ENCODE measurements around the gene TANGO2. TPM values are rescaled to one million over a fixed set of nuclear protein-coding genes. Genes with fewer than 3 reads are reported as not detected.

The TANGO2 gene
- total and polyA plus RNA-seq, 2 of the 8 experiments (the other 6 are each of a cell fraction or from before 2014, with no cell fraction given) = 10.1 to 18.4 TPM

- H2BK12ac ChIP-seq (ENCODE audit: low read depth, low read length) = no peak overlapping the region
- TF ChIP-seq POLR2AphosphoS5 (IDR thresholded peaks at IDR 0.05; ENCODE audit: low read depth, low read length) (peak; percentile 51; the same call in 1 of the 2 replicates), BACH1 (IDR thresholded peaks at IDR 0.05; ENCODE audit: low read length) (no peak)
- H4K91ac ChIP-seq (replicated peaks; ENCODE audit: insufficient read length, low read length) = no peak overlapping the region
- peak overlapping the region; percentile 58; the same call in 1 of the 2 replicates for H4K8ac ChIP-seq (ENCODE audit: extremely low read depth, insufficient read depth, low read length)
- H3K27ac ChIP-seq (ENCODE audit: low read depth, low read length) = no peak overlapping the region
- H3K9me3 ChIP-seq (ENCODE audit: insufficient read depth in 2 of 2, low read depth in 1 of 2, low read length in 1 of 2) = no peaks in the 10 kb centered on the region; a peak in 1 of 4 replicates
- 92% methylated on average over 8 of the region's 8 CpGs; no CpG with 5 or more reads in 1 of the 2 experiments for whole genome bisulfite sequencing, 2 experiments (ENCODE audit: extremely low coverage in 1 of 2, insufficient coverage in 1 of 2, insufficient read length in 1 of 2, insufficient replicate concordance in 2 of 2, low coverage in 1 of 2, low lambda C conversion rate in 2 of 2, missing lambda C conversion rate in 1 of 2)
- H3K36me3 ChIP-seq (ENCODE audit: control insufficient read depth in 2 of 4, insufficient read depth in 4 of 4, low read length in 3 of 4) = peaks cover 65 to 76% (median 72%) of the 10 kb centered on the region in 4 experiments
- no peak overlapping the region for H4K5ac ChIP-seq (ENCODE audit: insufficient read length, low read depth, low read length)
- no peak for FAIRE-seq
- no peak overlapping the region for H2BK20ac ChIP-seq (ENCODE audit: low read length)
- peaks cover 0 to 2% (median 0%) of the 10 kb centered on the region in 4 experiments; a peak in 1 of 7 replicates for H3K4me1 ChIP-seq (replicated peaks in 1 of 4; ENCODE audit: control insufficient read depth in 3 of 4, insufficient read depth in 4 of 4, low read length in 3 of 4)
- no peak overlapping the region for H2BK15ac ChIP-seq (ENCODE audit: low read length)
- no peak overlapping the region for H2AFZ ChIP-seq (ENCODE audit: low read length)
- POLR2A ChIA-PET (ENCODE audit: partially characterized antibody) = interaction anchor here (1.1 to 29.4 kb wide), 4 partner anchors 8 to 23 kb away, joined by 3 to 598 read pairs (median 9); partner anchors contain the start of genes DGCR8, RANBP1 and TRMT2A
- no peak for DNase-seq (ENCODE audit: low read depth in 1 of 2, low spot score in 2 of 2)
- no peak overlapping the region for H2BK120ac ChIP-seq (replicated peaks; ENCODE audit: low read depth, low read length)
- H3K9ac ChIP-seq (replicated peaks in 1 of 4; ENCODE audit: extremely low read depth in 1 of 4, low read depth in 3 of 4, low read length in 3 of 4) = no peak overlapping the region
- peaks cover 27% of the 10 kb centered on the region for H3K79me1 ChIP-seq (ENCODE audit: low read depth, low read length)
- H3K4ac ChIP-seq (replicated peaks; ENCODE audit: insufficient read length, low read depth, low read length) = no peak overlapping the region
- H3K4me3 ChIP-seq (ENCODE audit: extremely low read depth in 1 of 4, insufficient read depth in 2 of 4, low read depth in 3 of 4, low read length in 4 of 4) = no peak overlapping the region
- CTCF ChIA-PET (ENCODE audit: partially characterized antibody) = interaction anchor here (0.6 to 4.3 kb wide), 7 partner anchors 18 to 311 kb away, joined by 3 to 18 read pairs (median 3); no protein-coding TSS in a partner anchor
- H2BK5ac ChIP-seq (ENCODE audit: low read depth, low read length) = no peak overlapping the region
- peaks cover 9 to 41% of the 10 kb centered on the region in 2 experiments for H3K79me2 ChIP-seq (ENCODE audit: control insufficient read depth in 1 of 2, insufficient read depth in 2 of 2, low read length in 2 of 2)
- H3K4me2 ChIP-seq (ENCODE audit: insufficient read depth in 1 of 2, low read depth in 2 of 2, low read length in 2 of 2) = no peak overlapping the region
- peaks cover 30 to 55% of the 10 kb centered on the region in 2 experiments for H4K20me1 ChIP-seq (replicated peaks in 1 of 2; ENCODE audit: control insufficient read depth in 1 of 2, insufficient read depth in 2 of 2, low read length in 2 of 2)
- no peak overlapping the region for H3K23ac ChIP-seq (ENCODE audit: insufficient read length)
- H3K56ac ChIP-seq (replicated peaks; ENCODE audit: insufficient read length, low read depth, low read length) = no peak overlapping the region
- H2AK5ac ChIP-seq (ENCODE audit: low read depth, low read length) = no peak overlapping the region
- H3K18ac ChIP-seq (ENCODE audit: extremely low read depth, low read length) = no peak overlapping the region
- H3K23me2 ChIP-seq (ENCODE audit: low read depth, low read length) = no peaks in the 10 kb centered on the region
- no peaks in the 10 kb centered on the region for H3K27me3 ChIP-seq (replicated peaks in 1 of 4; ENCODE audit: control insufficient read depth in 3 of 4, extremely low read depth in 1 of 4, insufficient read depth in 3 of 4, low read length in 3 of 4)
- no peak overlapping the region for H3K14ac ChIP-seq (ENCODE audit: insufficient read length)
These were observed 67.3 kb downstream of the TANGO2 start for GRCh38 chr22:20088263-20088648.

Measured in H1 (cell line).